Kidney epithelial cell (primary cell): ENCODE results near the gene IQSEC3. TPM values are rescaled to one million over a fixed set of nuclear protein-coding genes. Genes with fewer than 3 reads are reported as not detected.

Experiments used
- DNase-seq: peaks from one replicate; pipeline ENCODE4 v3.0.0-alpha.2; 2010; ENCODE audit warnings: low read depth
- H3K27me3 ChIP-seq: 2 replicates; pipeline ENCODE4 v1.6.0; 2011; ENCODE audit warnings: low read length; ENCODE audit not compliant: control insufficient read depth, insufficient read depth
- H3K36me3 ChIP-seq: 2 replicates; pipeline ENCODE4 v1.5.1; 2011; ENCODE audit warnings: low read length; ENCODE audit not compliant: control insufficient read depth, insufficient read depth
- H3K4me3 ChIP-seq: 2 replicates; pipeline ENCODE4 v1.5.1; 2011; ENCODE audit warnings: low read depth, mild to moderate bottlenecking, control low read depth, low read length
- total RNA-seq: library from RNA; depleted of rRNA; stranded (reverse); fragments of >200 nt; gene quantifications from 2 replicates; pipeline ENCODE4 v1.2.3, GENCODE V29; 2015
- TF ChIP-seq, protein P1 (sequence below): IDR thresholded peaks from 2 replicates; pipeline ENCODE4 v1.5.1; 2011; ENCODE audit warnings: mild to moderate bottlenecking, moderate library complexity, low read length, control low read depth, inconsistent platforms; ENCODE audit not compliant: insufficient read depth, poor library complexity, severe bottlenecking

The IQSEC3 gene
- total RNA-seq, 1 donor from 2014 or later: 1.0 TPM

DNA sequence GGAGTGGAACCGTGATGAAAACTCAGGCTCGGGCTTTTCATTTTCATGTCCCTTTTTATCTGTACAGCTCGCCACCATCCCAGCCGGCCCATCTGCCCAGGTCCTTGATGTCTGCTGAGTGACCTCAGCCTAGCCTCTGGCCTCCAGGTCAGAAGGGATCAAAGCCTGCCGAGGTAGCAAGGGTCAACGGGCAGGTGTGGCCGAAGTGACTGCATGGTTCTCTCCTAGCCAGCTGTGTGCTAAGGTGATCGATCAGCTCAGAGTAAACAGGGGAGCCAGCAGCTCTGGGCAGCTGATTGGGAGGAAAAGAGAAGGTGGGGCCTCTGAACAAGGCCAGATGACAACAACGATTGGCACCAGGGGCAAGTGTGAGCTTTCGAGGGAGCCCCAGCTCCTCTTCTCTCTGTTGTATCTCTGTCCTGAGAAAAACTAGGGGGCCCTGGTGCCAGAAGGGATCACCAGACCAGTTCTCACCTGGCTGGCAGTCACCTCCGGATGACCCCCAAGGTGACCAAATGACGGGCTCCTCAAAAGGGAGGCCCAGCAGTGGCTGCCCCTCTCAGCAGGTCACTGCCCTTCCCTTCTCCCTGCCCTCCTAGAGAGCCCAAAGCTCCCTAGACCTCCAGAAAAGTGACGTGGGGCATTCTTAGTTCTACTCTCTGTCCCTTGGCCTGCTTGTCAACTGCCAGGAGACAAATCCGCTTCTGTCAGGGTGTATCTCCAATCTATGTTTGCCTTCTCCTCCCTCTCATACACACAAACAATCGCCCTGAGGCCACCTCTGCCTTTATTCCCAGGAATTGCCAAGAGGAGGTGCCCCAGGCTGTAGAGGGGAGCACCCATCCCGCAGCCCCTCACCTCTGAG lies 143.9 kb downstream of the IQSEC3 start:
- H3K4me3 ChIP-seq: no peak overlapping the region
- H3K27me3 ChIP-seq: peaks cover 30% of the 10 kb centered on the region
- no peaks in the 10 kb centered on the region for H3K36me3 ChIP-seq
- no peak for DNase-seq
- TF ChIP-seq, protein P1, sequence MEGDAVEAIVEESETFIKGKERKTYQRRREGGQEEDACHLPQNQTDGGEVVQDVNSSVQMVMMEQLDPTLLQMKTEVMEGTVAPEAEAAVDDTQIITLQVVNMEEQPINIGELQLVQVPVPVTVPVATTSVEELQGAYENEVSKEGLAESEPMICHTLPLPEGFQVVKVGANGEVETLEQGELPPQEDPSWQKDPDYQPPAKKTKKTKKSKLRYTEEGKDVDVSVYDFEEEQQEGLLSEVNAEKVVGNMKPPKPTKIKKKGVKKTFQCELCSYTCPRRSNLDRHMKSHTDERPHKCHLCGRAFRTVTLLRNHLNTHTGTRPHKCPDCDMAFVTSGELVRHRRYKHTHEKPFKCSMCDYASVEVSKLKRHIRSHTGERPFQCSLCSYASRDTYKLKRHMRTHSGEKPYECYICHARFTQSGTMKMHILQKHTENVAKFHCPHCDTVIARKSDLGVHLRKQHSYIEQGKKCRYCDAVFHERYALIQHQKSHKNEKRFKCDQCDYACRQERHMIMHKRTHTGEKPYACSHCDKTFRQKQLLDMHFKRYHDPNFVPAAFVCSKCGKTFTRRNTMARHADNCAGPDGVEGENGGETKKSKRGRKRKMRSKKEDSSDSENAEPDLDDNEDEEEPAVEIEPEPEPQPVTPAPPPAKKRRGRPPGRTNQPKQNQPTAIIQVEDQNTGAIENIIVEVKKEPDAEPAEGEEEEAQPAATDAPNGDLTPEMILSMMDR: no peak

DNA sequence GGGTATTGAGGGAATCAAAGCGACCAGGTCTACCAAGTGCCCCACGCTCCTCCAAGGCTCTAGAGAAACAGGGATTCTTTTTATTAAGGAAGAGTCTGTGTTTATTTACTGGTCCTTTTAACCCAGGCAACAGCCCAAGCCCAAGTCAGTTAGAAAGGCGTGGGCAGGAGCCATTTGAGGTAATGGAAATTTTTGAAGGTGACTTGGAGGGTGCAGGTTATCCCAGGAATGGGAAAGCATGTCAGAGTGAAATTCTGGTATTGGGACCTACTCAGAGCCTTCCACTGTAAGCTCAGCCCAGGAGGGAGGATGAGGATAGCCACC lies 144.5 kb downstream of the IQSEC3 start:
- TF ChIP-seq, protein P1: no peak
- peaks cover 32% of the 10 kb centered on the region for H3K27me3 ChIP-seq

DNA sequence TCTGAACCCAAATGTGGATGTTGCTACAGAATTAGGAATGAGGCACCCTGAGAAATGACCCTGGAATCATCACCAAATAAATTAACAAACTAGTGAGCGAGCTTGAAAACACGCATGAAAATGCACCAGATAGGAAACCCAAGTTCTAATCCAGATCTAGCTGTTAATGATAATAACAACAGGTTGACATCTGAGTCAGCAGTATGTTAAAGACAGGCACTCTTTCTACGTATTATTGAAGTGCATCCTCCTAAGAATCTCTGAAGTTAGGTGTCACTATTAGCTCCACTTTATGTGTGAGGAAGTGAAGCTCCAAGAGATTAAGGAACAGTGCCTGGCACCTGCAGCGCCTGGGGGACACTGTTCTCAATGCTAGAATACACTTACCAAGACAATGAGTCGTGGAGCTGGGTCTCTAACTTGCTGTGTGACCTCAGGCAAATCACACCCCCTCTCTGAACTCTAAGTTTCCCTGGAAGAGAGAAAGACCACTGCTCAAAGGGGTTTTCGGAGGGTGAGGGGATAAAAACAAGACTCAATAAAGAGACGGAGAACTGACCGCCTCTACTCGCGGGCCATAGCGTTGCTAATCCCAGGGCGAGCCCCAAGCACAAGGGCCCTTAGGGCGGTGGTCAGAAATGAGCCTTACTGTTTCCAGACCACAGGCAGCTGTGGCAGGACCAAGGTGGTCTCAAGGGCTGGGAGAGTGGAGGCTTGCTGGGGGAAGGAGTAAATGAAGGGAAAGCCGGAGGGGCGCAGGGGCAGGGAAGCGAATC lies 145.3 kb downstream of the IQSEC3 start:
- Histone ChIP-seq H3K27me3 (peaks cover 32% of the 10 kb centered on the region), H3K4me3 (no peak overlapping the region), H3K36me3 (no peaks in the 10 kb centered on the region)
- TF ChIP-seq, protein P1: no peak
- DNase-seq: no peak

More for the DNA sequence above, 144.5 kb downstream of the IQSEC3 start:
- no peaks in the 10 kb centered on the region for H3K36me3 ChIP-seq
- no peak for DNase-seq
- H3K4me3 ChIP-seq: no peak overlapping the region

DNA sequence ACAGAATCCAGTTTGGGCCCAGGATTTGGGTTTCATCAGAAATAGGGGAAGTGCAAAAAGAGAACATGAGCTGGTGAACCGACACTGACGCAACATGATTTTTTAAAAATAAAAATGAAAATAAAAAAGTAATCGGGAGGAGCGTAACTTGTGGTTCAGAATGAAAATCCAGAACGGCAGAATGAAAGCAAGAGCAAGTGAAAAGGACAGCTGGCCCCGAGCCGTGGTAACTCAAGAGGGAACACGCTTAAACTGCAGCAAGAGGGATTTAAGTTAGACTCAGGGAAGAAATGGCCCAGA lies 145.8 kb downstream of the IQSEC3 start:
- H3K4me3 ChIP-seq: no peak overlapping the region
- peaks cover 29% of the 10 kb centered on the region for H3K27me3 ChIP-seq
- no peak for DNase-seq
- TF ChIP-seq, protein P1: no peak
- H3K36me3 ChIP-seq: no peaks in the 10 kb centered on the region

DNA sequence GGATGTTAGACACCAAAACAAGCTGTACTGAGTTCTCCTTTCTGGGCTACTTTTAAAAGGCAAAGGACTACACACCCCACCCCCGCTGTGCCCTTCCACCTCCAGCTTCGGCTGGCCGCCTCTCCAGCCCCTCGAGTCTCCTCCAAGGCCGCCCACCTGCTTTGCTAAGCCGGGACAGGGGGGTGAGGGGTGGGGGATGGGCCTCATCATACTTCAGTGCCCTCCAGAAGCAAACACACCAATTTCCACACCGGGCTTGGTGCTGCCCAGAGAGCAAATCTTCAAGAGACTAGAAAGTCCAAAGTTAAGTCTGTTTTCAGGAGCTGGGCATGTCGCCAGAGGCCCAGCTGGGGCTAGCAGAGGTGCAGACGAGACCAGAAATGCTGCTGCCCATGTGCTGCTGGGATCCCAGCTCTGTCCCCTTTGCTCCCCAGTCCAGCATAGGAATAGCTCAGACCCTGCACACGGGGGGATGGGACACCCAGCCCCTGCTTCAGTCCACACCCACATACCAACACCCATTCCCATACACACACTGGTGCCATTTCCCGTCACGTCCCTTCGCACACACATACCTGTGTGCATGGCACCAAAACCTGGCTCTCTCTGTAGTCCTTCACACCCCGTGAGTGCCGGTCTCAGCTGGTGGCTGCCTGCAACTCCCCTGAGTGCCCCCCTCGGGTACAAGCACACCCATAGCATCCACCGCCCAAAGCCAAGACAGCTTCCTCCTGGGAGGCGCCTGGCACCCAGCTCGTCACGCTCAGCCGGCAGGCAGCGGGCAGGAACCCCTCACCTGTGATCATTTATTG lies 146.4 kb downstream of the IQSEC3 start:
- Histone ChIP-seq H3K27me3 (peaks cover 28% of the 10 kb centered on the region), H3K36me3 (no peaks in the 10 kb centered on the region), H3K4me3 (no peak overlapping the region)
- no peak for DNase-seq
- TF ChIP-seq, protein P1: no peak
